Measurements from ENCODE around the gene CSNK1D.

The CSNK1D gene

DNA sequence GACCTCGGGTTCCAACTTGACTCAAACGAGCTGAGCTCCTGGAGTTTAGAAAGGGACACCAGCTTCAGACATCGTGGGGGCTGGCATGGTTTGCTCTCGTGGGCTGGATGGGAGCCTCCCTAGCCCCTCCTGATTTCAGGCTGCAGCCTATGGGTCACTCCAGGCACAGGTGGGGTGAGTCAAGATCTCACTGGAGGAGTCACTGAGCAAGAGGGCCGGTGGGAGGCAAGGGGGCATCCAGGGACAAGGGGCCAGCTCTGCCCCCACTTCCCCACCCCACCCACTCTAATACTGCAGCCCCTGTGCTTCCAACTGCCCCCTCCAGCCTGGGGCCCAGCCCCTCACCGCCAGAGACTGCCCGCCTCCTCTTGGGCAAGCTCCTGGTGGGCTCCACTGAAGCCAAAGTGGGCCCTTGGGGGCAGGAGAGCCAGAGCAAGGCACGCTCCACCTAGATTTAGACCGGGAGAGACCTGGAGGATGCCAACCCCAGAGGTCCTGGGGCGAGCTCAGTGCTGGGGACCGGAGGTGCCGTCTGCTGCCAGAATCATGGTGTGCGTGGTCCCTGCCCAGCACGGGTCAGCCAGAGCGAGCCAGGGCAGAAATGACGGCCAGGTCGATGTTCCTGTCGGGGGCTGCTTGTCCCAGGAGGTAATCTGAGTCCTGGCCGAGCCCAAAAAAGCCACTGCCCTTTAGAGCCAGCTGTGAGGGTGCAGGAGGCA lies 38.3 kb downstream of the CSNK1D start:
- TF ChIP-seq, protein P1, sequence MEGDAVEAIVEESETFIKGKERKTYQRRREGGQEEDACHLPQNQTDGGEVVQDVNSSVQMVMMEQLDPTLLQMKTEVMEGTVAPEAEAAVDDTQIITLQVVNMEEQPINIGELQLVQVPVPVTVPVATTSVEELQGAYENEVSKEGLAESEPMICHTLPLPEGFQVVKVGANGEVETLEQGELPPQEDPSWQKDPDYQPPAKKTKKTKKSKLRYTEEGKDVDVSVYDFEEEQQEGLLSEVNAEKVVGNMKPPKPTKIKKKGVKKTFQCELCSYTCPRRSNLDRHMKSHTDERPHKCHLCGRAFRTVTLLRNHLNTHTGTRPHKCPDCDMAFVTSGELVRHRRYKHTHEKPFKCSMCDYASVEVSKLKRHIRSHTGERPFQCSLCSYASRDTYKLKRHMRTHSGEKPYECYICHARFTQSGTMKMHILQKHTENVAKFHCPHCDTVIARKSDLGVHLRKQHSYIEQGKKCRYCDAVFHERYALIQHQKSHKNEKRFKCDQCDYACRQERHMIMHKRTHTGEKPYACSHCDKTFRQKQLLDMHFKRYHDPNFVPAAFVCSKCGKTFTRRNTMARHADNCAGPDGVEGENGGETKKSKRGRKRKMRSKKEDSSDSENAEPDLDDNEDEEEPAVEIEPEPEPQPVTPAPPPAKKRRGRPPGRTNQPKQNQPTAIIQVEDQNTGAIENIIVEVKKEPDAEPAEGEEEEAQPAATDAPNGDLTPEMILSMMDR (IDR thresholded peaks at IDR 0.05; ENCODE audit: low read depth, low read length): no peak
- DNase-seq (ENCODE audit: low read depth, low spot score): no peak
- no peak overlapping the region for H3K4me3 ChIP-seq (ENCODE audit: low read depth, low read length)
- in situ Hi-C loops (cut with HindIII; ENCODE audit: low sequenced_read_pairs): no loop called here

DNA sequence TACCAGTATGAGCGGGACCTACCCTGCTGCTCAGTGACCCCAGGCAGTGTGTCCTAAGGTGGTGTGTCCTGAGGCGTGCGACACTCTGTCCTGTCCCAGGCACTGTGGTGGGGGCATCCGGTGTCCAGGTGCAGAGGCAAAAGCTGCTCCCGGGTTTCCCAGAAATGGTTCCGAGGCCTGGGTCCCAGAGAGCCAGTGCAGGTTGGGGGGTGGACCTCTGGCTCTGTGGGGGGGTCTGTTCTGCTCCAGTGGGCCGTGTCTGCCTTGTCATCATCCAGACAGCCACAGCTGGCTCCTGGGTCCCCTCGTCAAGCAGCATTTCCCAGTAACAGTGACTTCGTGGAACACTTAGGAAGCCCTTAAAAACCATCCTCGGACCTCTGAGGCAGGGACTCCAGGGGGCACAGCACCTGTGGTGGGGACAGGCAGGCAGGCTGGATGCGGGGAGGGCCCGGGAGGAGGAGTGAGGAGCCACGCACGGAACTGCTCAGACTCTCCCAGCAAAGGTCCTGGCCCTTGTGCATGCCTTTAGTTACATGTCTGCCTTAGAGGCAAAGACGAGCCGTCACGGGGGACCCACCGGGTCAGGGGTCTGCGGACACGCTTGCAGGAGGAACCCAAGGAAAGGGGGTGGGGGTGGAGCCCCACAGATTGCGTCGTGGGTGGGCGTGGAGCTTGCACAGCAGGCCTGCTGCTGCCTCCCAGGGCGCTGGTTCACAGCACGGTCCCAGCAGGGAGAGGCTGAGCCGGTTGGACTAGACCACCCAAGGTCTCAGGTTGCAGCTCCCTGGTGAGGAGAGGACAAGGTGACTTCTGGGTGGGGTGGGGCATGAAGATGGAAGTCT lies 39.1 kb downstream of the CSNK1D start:
- DNase-seq (ENCODE audit: low read depth, low spot score): no peak
- H3K4me3 ChIP-seq (ENCODE audit: low read depth, low read length): no peak overlapping the region
- in situ Hi-C loops (cut with HindIII; ENCODE audit: low sequenced_read_pairs): no loop called here
- TF ChIP-seq, protein P1 (IDR thresholded peaks at IDR 0.05; ENCODE audit: low read depth, low read length): no peak

DNA sequence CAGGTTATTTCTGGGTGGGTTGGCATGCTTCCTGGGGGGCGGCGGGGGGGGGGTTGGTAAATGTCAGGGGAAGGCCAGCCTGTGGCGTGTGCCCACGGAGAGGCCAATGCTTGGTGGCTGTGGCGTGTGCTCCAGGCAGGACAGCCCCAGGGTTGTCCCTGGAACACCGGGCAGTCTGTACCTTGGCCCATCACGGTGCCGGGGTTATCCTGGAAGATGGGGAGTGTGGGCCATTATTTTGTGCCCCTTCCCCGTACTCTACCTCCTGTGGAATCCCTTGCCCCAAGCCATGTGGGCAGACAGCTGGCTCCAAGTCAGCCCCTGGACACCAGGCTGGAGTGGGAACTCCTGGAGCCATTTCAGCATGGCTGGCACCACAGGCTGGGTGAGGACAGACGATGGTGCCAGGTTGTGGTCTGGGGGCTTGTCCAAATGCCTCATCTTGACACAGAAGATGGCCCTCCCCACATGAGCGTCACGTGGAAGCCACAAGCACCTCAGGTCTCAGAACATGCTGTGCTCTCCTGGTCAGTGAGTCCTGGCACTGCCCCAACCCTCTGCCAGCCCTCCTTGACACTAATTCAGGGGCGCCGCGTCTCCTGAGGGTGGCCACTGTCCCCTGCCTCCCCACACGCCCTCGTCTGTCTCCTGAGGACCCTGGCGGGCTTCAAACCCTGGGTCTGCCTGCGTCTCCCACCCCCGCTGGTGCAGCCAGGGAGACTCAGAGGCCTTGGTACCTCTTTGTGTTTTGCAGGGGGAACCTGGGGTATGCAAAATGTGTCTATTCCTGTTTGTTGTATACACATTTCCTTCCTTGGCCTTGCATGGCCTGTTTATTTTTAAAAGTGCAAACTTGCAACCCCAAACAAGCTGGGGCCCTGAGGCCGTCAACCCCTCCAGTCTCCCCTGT lies 40.4 kb downstream of the CSNK1D start:
- TF ChIP-seq, protein P1 (IDR thresholded peaks at IDR 0.05; ENCODE audit: low read depth, low read length): no peak
- H3K4me3 ChIP-seq (ENCODE audit: low read depth, low read length): no peak overlapping the region
- DNase-seq (ENCODE audit: low read depth, low spot score): no peak
- in situ Hi-C loops (cut with HindIII; ENCODE audit: low sequenced_read_pairs): no loop called here

DNA sequence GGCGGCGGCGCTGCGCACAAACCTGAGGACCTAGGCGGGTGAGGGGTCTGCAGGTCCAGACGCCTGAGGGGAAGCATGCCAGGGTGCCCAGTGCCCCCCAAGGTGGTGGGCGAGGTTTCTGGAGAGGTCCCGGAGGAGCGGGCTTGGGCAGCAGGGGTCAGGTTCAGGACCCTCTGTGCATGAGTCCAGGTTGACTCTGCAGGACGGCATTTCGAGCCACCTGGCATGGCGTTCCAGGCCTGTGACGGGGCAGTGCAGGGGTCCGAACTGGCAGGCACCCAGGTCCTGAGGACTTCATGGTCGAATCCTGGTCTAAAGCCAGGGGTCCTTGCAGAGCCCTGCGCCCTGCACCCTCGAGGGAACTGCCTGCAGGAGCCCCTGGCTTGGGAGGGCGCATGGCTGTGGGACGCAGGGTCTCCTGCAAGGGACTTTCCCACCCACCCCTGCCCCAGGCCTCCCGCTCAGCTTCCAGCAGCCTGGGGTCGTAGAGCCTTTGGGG lies 41.1 kb downstream of the CSNK1D start:
- in situ Hi-C loops (cut with HindIII; ENCODE audit: low sequenced_read_pairs): no loop called here
- peak overlapping the region; percentile 80 for H3K4me3 ChIP-seq (ENCODE audit: low read depth, low read length)
- DNase-seq (ENCODE audit: low read depth, low spot score): no peak
- TF ChIP-seq, protein P1 (IDR thresholded peaks at IDR 0.05; ENCODE audit: low read depth, low read length): no peak

DNA sequence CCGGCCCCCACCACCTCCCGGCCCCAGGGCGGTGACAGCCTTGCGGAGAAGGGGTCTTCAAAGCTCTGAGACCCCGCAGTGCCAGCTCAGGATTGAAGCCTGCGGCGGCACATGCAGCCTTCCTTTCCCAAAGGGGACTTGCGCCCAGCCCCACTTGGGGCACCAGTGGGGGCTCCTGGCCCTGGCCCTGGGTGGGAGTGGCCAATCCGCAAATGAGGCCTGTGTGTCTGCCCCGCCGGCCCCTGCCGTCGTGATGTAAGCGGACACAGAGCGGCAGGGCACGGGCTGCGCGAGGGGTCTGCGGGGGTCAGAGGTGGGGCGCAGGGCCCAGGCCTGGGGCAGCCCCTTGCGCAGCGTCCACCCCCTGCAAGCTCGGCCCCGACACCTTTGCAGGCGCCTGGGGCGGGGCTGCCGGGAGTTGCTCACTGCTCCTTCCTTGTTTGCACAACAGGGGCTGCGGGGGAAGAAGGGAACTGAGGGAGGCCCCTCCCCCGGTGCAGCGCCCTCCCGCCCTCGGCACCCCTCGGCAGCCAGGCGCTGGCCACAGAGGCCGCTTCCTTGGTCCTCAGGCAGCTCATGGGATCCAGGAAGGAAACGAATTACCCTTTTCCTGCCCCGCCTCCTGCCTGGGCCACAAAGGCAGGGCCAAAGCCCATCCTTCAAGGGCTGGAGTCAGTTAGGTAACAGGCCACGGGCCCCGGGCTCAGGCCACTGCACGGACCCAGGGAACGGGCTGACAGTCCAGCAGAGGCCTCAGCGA lies 41.8 kb downstream of the CSNK1D start:
- peak overlapping the region; percentile 80 for H3K4me3 ChIP-seq (ENCODE audit: low read depth, low read length)
- no peak for DNase-seq (ENCODE audit: low read depth, low spot score)
- TF ChIP-seq, protein P1 (IDR thresholded peaks at IDR 0.05; ENCODE audit: low read depth, low read length): no peak

More for the DNA sequence above, 41.8 kb downstream of the CSNK1D start:
- in situ Hi-C loops (cut with HindIII; ENCODE audit: low sequenced_read_pairs): no loop called here

Measured in astrocyte of the spinal cord (primary cell).